GM18861 (cell line): ENCODE measurements around the gene FALEC.
"Not testable (repeated sequence)": the region's sequence is repeated elsewhere in the genome, so short reads cannot be mapped to it uniquely, and the experiment has no call there.

ENCODE experiments used
- ATAC-seq: cut with Tn5 transposase; IDR thresholded peaks from one replicate; pipeline ENCODE4 v1.9.1; 2021; ENCODE audit not compliant: unreplicated experiment

The FALEC gene

GRCh38 chr1:150558761-150559655 lies 43.5 kb downstream of the FALEC start:
- ATAC-seq: no peak

DNA sequence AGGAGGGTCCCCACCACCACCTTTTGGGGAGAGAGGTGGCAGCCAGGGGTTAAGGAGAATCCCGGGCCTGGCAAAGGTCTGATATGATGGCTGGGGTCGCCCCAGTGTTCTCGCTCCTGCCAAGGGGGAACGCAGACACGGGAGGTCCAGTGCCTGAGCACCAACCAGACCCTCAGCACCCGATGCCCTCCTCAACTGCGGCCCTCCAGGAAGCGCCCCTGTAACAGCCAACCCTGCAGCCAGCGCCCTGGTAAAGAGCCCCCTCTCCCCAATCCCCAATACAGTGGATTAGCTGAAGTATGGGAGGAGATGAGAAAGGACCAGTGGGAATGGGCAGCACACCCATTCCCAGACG lies 44.1 kb downstream of the FALEC start:
- no peak for ATAC-seq

GRCh38 chr1:150560011-150560438 lies 44.5 kb downstream of the FALEC start:
- no peak for ATAC-seq

GRCh38 chr1:150560576-150561253 lies 45.2 kb downstream of the FALEC start:
- ATAC-seq: peak; percentile 26

DNA sequence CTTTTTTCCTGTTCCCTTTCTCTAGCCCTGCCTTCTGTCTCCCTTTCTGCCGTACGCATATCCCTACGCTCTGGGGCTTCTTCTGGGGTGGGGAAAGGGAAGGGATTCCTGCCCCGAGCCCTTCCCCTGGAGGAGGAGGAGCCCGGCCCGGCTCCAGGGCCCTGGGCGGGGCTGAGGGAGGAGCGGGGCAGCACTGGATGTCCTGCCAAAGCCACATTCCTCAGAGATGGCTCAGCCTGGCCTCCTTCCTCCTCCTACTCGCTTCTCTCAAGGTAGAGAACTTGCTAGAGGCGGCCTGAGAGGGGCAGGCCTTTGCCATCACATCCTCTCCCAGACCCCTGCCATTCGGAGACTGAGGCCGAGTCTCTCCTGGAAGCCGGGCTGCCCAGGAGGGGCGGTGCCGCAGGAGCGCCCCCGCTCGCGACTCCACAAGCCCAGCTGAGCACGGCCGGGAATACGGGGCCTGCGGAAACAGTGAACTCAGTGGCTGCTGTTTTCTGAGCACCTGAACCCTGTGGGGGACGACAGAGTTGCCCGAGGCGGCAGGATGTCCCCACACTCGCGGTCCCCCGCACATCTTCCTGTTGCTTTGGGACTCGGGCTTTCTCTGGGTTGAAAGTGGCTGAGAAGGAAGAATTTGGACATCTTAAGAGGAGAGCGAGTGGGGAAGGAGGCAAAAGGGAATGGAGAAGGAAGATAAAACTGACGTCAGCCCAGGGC lies 45.9 kb downstream of the FALEC start:
- no peak for ATAC-seq

GRCh38 chr1:150561974-150562445 lies 46.5 kb downstream of the FALEC start:
- peak; percentile 20 for ATAC-seq

DNA sequence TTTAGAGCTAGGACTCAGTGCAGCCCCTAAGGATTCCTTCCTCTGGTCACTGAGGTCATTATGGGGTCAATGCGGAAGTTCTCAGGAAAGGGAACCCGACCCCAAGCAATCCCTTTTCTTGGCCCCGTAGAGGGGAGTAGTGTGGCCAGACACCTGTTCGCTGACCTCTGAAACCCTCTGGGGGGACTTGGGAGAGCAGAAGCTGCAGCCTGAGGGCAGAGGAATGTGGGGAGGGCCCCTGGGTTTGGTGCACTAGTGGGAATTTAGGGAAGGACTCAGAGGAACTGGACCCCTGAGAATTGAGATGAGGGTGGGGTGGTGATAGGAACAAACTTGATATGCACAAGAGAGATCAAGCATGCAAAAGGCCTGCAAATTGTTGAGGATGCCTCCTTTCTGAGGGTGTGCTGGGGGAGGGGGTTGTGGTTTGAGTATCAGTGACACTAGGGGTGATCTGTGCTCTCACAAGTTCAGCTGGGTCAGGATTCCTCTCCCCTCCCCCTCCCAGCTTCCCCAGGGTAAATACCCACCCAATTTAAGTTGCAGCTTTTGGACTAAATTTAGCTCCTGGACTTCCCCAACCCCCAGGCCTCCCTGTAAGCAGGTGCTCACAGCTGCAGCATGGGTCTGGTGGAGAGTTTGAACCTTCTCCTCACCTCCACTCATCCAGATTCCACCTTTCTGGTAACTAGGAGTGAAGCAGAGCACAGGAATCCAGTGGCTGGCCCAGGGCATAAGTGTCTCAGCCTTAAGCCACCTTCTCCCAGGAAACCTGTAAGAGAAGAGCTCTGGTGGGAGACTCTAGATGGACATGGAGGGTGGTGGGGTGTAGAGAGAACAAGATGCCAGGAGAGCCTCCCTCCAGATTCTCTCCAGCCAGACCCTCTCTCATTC lies 47.1 kb downstream of the FALEC start:
- peak; percentile 27 for ATAC-seq

- peak; percentile 21 for ATAC-seq
Measured at GRCh38 chr1:150563340-150564038, 47.9 kb downstream of the FALEC start.

DNA sequence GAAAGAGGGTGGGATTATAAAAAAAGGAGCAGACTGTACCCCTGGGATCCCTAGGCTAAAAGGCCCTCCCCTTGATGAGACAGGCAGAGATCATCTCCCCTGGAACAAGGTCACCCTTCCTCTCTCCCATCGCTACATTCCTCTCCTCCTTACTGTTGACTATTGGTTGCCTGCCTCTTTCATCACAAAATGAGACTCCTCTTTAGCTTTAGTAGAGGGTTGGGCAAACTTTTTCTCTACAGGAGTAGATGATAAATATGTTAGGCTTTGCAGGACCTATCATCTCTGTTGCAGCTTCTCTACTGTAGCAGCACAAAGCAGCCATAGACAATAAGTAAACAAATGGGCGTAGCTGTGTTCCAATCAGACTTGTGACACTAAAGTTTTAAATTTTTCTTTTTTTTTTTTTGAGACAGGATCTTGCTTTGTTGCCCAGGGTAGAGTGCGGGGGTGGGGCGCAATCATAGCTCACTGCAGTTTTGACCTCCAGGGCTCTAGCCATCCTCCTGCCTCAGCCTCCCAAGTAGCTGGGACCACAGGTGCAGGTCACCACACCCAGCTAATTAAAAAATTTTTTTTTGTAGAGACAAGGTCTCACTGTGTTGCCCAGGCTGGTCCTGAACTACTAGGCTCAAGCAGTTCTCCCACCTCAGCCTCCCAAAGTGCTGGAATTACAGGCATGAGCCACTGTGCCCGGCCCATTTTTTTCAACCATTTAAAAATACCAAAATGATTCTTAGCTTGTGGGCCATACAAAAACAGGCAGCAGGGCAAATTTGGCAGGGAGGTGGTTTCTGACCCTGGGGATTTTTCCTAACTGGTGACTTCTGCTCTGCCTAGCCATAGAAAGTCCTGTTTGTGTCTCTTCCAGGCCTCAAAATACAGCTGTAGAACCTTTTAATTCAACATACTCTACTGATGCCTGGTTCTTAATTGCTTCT lies 48.8 kb downstream of the FALEC start:
- ATAC-seq: no peak

- ATAC-seq: not testable (repeated sequence)
Measured at GRCh38 chr1:150565240-150565991, 49.9 kb downstream of the FALEC start.

- no peak for ATAC-seq
Measured at GRCh38 chr1:150566589-150567340, 51.2 kb downstream of the FALEC start.

GRCh38 chr1:150567341-150567716 lies 51.8 kb downstream of the FALEC start:
- peak; percentile 32 for ATAC-seq

GRCh38 chr1:150567717-150568593 lies 52.4 kb downstream of the FALEC start:
- peak; percentile 2 for ATAC-seq

DNA sequence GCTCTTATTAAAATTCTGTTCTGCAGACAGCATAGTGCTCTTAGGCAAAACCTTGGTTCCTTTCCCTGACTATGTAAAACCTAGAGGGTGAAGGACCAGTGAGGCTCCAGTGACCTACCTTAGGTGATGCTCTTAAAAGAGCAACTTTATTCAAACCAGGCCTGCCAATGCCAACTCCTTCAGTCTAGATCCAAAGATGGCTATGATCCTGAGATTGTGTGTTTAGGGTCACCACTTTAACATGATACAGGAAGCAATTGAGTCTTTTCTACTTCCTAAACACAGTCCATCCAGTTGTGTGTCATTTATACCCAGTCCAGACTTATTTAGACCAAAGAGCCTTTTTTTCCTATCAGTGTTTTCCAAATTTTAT lies 53.0 kb downstream of the FALEC start:
- no peak for ATAC-seq

- no peak for ATAC-seq
Measured at GRCh38 chr1:150572918-150573647, 57.5 kb downstream of the FALEC start.

- ATAC-seq: not testable (repeated sequence)
Measured at GRCh38 chr1:150573648-150574071, 58.1 kb downstream of the FALEC start.
